ENCODE measurements around the gene SPAG16.

SPAG16 gene

DNA sequence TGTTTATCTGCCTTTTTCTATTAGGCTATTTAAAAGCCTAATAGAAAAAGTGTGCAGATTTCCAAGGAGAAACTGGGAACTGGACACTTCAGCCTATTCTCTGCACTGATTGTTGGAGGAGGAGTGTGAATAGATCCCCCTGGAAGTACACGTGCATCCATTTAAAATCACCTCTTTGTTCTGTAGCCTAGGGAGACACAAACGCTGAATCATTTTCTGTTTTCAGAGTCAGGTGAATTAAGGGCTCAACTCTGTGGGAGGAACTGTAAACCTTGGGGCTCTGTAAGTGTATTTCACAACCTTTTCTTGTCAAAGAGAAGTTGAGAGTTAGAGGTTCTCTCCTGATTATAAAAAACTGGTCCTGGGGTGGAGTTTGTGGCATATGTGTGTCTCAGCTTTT lies 159.7 kb downstream of the SPAG16 start:
- no peak for DNase-seq (ENCODE audit: low spot score)
- TF ChIP-seq, protein P1, sequence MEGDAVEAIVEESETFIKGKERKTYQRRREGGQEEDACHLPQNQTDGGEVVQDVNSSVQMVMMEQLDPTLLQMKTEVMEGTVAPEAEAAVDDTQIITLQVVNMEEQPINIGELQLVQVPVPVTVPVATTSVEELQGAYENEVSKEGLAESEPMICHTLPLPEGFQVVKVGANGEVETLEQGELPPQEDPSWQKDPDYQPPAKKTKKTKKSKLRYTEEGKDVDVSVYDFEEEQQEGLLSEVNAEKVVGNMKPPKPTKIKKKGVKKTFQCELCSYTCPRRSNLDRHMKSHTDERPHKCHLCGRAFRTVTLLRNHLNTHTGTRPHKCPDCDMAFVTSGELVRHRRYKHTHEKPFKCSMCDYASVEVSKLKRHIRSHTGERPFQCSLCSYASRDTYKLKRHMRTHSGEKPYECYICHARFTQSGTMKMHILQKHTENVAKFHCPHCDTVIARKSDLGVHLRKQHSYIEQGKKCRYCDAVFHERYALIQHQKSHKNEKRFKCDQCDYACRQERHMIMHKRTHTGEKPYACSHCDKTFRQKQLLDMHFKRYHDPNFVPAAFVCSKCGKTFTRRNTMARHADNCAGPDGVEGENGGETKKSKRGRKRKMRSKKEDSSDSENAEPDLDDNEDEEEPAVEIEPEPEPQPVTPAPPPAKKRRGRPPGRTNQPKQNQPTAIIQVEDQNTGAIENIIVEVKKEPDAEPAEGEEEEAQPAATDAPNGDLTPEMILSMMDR (IDR thresholded peaks at IDR 0.05; ENCODE audit: extremely low read depth, insufficient read depth, missing control alignments), result no peak
- in situ Hi-C loops (cut with MboI; ENCODE audit: low pct_unique_long_range_greater_than_20kb, low sequenced_read_pairs, unreplicated experiment), result no loop called here

DNA sequence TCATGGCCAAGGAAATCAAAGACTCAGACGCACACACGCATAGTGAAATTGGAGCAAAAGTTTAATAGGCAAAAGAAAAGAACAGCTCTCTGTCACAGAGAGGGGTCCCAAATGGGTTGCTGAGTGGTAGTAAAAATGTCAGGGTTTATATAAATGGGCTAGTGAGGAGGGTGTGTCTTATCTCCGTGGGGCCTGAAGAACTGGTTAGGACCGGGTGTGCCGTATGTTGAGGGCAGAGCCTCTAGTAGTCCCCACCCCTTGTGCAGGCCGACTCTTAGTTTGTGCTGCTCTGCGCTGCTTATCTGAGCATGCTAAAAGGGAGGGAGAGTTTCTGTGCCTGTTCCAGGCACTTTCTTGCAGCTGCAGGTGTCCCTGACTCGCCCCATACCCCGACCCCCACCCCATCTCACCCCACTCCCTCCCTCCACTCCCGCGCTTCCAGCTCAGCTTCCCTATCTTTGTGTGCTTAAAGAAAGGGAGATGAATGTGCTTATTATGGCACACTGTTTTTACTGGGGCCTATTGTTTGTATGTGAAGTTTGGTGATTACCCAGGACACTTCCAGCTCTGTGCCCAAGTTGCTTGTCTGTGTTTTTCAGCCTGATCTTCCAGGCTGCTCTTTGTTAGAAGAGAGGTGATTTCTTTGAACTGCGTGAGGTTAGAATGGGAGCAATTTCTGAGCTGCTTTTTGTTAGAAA lies 167.4 kb downstream of the SPAG16 start:
- TF ChIP-seq, protein P1 (IDR thresholded peaks at IDR 0.05; ENCODE audit: extremely low read depth, insufficient read depth, missing control alignments), result no peak
- DNase-seq (ENCODE audit: low spot score), result no peak
- in situ Hi-C loops (cut with MboI; ENCODE audit: low pct_unique_long_range_greater_than_20kb, low sequenced_read_pairs, unreplicated experiment), result no loop called here

DNA sequence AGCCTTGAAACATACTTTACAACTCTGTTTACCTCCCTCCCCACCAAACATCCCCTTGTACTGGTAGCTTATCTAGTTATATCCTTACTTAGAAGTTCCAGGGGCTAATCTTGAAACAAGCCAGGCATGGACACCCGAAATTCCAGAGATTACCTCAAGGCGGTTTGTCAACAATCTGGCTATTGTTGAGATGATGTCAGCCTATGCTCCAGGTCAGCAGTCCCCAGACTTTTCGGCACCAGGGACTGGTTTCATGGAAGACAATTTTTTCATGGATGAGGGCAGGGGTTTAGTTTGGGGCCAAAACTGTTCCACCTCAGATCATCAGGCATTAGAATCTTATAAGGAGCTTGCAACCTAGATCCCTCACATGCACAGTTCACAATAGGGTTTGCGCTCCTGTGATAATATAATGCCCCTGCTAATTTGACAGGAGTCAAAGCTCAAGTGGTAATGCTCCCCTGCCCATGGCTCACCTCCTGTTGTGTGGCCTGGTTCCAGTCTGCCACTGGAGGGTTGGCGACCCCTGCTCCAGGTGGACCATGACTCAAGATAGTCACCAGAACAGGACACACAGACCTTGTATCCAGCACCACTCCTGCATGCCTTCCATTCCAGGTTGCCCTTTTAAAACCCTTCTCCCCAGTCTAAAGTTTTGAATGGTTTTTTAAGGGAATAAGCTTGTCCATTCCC lies 171.2 kb downstream of the SPAG16 start:
- TF ChIP-seq, protein P1 (IDR thresholded peaks at IDR 0.05; ENCODE audit: extremely low read depth, insufficient read depth, missing control alignments), result no peak
- in situ Hi-C loops (cut with MboI; ENCODE audit: low pct_unique_long_range_greater_than_20kb, low sequenced_read_pairs, unreplicated experiment), result no loop called here
- no peak for DNase-seq (ENCODE audit: low spot score)

DNA sequence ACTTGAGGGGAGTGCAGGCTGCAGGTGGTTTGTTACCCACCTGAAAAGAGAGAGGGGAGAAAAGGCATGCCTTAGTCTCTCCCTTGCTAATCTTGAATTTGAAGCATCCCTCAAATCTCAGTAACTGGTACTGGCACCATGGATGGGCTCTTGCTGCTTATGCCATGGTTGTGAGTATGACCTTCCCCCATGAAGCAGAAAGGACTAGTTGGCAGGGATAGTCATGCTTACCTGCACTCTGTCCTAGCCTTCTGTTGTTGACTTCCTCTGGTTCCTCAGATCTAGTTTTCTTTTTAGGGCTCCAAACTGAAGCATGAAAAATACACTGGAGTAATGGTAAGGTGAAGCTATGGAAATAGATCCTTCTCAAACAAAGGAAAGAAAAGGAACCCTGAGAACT lies 191.2 kb downstream of the SPAG16 start:
- TF ChIP-seq, protein P1 (IDR thresholded peaks at IDR 0.05; ENCODE audit: extremely low read depth, insufficient read depth, missing control alignments), result no peak
- DNase-seq (ENCODE audit: low spot score), result no peak

DNA sequence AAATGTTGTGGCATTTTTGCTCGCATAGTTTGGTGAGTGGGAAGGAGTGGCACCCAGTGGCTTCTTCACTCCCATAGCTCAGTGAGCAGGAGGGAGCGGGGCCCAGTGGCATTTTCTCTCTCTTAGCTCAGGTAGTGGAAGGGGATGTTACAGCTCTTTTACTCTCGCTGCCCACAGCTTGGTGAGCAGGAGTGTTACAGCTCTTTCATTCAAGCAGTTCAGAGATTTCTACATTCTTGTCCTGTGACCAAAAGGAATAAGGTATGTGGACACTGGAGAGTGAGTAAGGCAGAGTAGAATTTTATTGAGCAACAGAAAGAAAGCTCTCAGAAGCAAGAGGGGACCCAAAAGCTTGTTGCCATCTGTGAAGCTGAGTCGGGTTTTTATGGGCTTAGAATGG lies 192.4 kb downstream of the SPAG16 start:
- no peak for DNase-seq (ENCODE audit: low spot score)
- in situ Hi-C loops (cut with MboI; ENCODE audit: low pct_unique_long_range_greater_than_20kb, low sequenced_read_pairs, unreplicated experiment), result no loop called here
- TF ChIP-seq, protein P1 (IDR thresholded peaks at IDR 0.05; ENCODE audit: extremely low read depth, insufficient read depth, missing control alignments), result no peak

More for the DNA sequence above, 191.2 kb downstream of the SPAG16 start:
- in situ Hi-C loops (cut with MboI; ENCODE audit: low pct_unique_long_range_greater_than_20kb, low sequenced_read_pairs, unreplicated experiment), result no loop called here

DNA sequence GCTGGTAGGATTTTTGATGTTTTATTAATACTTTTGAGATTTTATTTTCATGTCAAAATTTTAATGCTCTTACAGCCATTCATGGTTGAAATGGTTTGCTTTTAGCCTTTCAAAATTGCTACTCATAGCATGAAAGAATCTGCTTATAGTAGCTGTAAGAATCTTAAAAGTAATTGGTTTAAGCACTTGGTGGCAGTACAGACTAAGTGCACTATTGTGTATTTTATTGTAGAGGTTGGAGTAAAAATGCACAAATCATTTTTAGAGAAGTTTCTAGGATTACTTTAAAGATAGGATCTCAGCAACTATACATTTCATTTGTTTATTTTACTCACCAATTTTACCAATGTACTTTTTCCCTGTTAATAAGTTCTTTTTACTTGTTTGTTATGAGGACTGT lies 205.8 kb downstream of the SPAG16 start:
- DNase-seq (ENCODE audit: low spot score), result peak; percentile 7
- in situ Hi-C loops (cut with MboI; ENCODE audit: low pct_unique_long_range_greater_than_20kb, low sequenced_read_pairs, unreplicated experiment), result no loop called here
- TF ChIP-seq, protein P1 (IDR thresholded peaks at IDR 0.05; ENCODE audit: extremely low read depth, insufficient read depth, missing control alignments), result peak; percentile 25

All from GM13977 (cell line).